ENCODE measurements around the gene SGCG. TPM values are rescaled to one million over a fixed set of nuclear protein-coding genes. Genes with fewer than 3 reads are reported as not detected.
"Not testable (repeated sequence)": the region's sequence is repeated elsewhere in the genome, so short reads cannot be mapped to it uniquely, and the experiment has no call there.

Gene SGCG
- total RNA-seq, 1 donor from 2014 or later: 80.5 TPM

GRCh38 chr13:23201870-23202269 is 21.1 kb downstream of the SGCG start:
- intact Hi-C loops (cut with DNase I): no loop called here
- no peak for DNase-seq (ENCODE audit: missing footprints)
- no peak for ATAC-seq

- no peak for ATAC-seq
- intact Hi-C loops (cut with DNase I): no loop called here
Measured at GRCh38 chr13:23202383-23202782, 21.6 kb downstream of the SGCG start.

GRCh38 chr13:23203516-23203915 is 22.7 kb downstream of the SGCG start:
- no peak for ATAC-seq

More at GRCh38 chr13:23202383-23202782, 21.6 kb downstream of the SGCG start:
- no peak for DNase-seq (ENCODE audit: missing footprints)

GRCh38 chr13:23205807-23206206 is 25.0 kb downstream of the SGCG start:
- intact Hi-C loops (cut with DNase I): no loop called here
- ATAC-seq (no peak), DNase-seq (ENCODE audit: missing footprints) (no peak)

More at GRCh38 chr13:23203516-23203915, 22.7 kb downstream of the SGCG start:
- intact Hi-C loops (cut with DNase I): no loop called here
- DNase-seq (ENCODE audit: missing footprints): no peak

GRCh38 chr13:23212671-23213070 is 31.9 kb downstream of the SGCG start:
- ATAC-seq (no peak), DNase-seq (ENCODE audit: missing footprints) (no peak)
- intact Hi-C loops (cut with DNase I): no loop called here

GRCh38 chr13:23231241-23231640 is 50.5 kb downstream of the SGCG start:
- intact Hi-C loops (cut with DNase I): no loop called here
- DNase-seq (ENCODE audit: missing footprints) (no peak), ATAC-seq (no peak)

- DNase-seq (ENCODE audit: missing footprints) (no peak), ATAC-seq (no peak)
- intact Hi-C loops (cut with DNase I): no loop called here
Measured at GRCh38 chr13:23235994-23236393, 55.2 kb downstream of the SGCG start.

- no peak for ATAC-seq
- DNase-seq (ENCODE audit: missing footprints): no peak
Measured at GRCh38 chr13:23243066-23243465, 62.3 kb downstream of the SGCG start.

GRCh38 chr13:23248410-23248809 is 67.6 kb downstream of the SGCG start:
- ATAC-seq; DNase-seq (ENCODE audit: missing footprints); intact Hi-C loops (cut with DNase I): not testable (repeated sequence)

More at GRCh38 chr13:23243066-23243465, 62.3 kb downstream of the SGCG start:
- intact Hi-C loops (cut with DNase I): no loop called here

- intact Hi-C loops (cut with DNase I): no loop called here
- ATAC-seq (no peak), DNase-seq (ENCODE audit: missing footprints) (no peak)
Measured at GRCh38 chr13:23254506-23254905, 73.7 kb downstream of the SGCG start.

- intact Hi-C loops (cut with DNase I): no loop called here
- ATAC-seq (no peak), DNase-seq (ENCODE audit: missing footprints) (no peak)
Measured at GRCh38 chr13:23267571-23267970, 86.8 kb downstream of the SGCG start.

GRCh38 chr13:23268441-23268840 is 87.7 kb downstream of the SGCG start:
- ATAC-seq (no peak), DNase-seq (ENCODE audit: missing footprints) (no peak)
- intact Hi-C loops (cut with DNase I): no loop called here

- ATAC-seq (no peak), DNase-seq (ENCODE audit: missing footprints) (no peak)
- intact Hi-C loops (cut with DNase I): no loop called here
Measured at GRCh38 chr13:23271331-23271730, 90.6 kb downstream of the SGCG start.

GRCh38 chr13:23273498-23273897 is 92.7 kb downstream of the SGCG start:
- intact Hi-C loops (cut with DNase I): no loop called here
- ATAC-seq (no peak), DNase-seq (ENCODE audit: missing footprints) (no peak)

GRCh38 chr13:23279321-23279720 is 98.5 kb downstream of the SGCG start:
- ATAC-seq: no peak
- DNase-seq (ENCODE audit: missing footprints): no peak
- intact Hi-C loops (cut with DNase I): no loop called here

GRCh38 chr13:23288564-23288963 is 107.8 kb downstream of the SGCG start:
- no peak for DNase-seq (ENCODE audit: missing footprints)
- intact Hi-C loops (cut with DNase I): no loop called here
- peak; percentile 47 for ATAC-seq

- intact Hi-C loops (cut with DNase I): no loop called here
- DNase-seq (ENCODE audit: missing footprints) (no peak), ATAC-seq (peak; percentile 78)
Measured at GRCh38 chr13:23288995-23289394, 108.2 kb downstream of the SGCG start.

- peak; percentile 70 for ATAC-seq
- intact Hi-C loops (cut with DNase I): no loop called here
- no peak for DNase-seq (ENCODE audit: missing footprints)
Measured at GRCh38 chr13:23289917-23290357, 109.2 kb downstream of the SGCG start.

- intact Hi-C loops (cut with DNase I): no loop called here
- DNase-seq (ENCODE audit: missing footprints): no peak
- no peak for ATAC-seq
Measured at GRCh38 chr13:23292586-23292985, 111.8 kb downstream of the SGCG start.

- intact Hi-C loops (cut with DNase I); DNase-seq (ENCODE audit: missing footprints); ATAC-seq: not testable (repeated sequence)
Measured at GRCh38 chr13:23314837-23315236, 134.1 kb downstream of the SGCG start.

- ATAC-seq (no peak), DNase-seq (ENCODE audit: missing footprints) (no peak)
- intact Hi-C loops (cut with DNase I): no loop called here
Measured at GRCh38 chr13:23319883-23320224, 139.1 kb downstream of the SGCG start.

All from Right ventricle myocardium inferior (tissue), 1 donor.